Stimulated activated CD4-positive, alpha-beta T cell treated with anti-CD3 and anti-CD28 coated beads, Interleukin-4, amount 100 ng/mL, for 48 hours (primary cell): ENCODE results near the gene TLX1.

ENCODE experiments used
- DNase-seq, 2 donors: peaks; one replicate each; pipeline ENCODE4 v3.0.0-alpha.2; 2020; ENCODE audit warnings: low read depth in 2 of 2

TLX1 gene

GRCh38 chr10:101130984-101131961, at the start of gene TLX1:
TLX1 (plus strand) TSS chr10:101131300; CDS start chr10:101131542, 242 bp downstream.
- DNase-seq, result no peak

GRCh38 chr10:101085846-101086245, 45.3 kb upstream of the TLX1 start:
- no peak for DNase-seq

- DNase-seq, result no peak
Observed at GRCh38 chr10:101087376-101087775, 43.7 kb upstream of the TLX1 start.

- DNase-seq, result no peak
Observed at GRCh38 chr10:101087965-101088364, 43.1 kb upstream of the TLX1 start.

- DNase-seq, result no peak
Observed at GRCh38 chr10:101089520-101090299, 41.4 kb upstream of the TLX1 start.

- DNase-seq, result no peak
Observed at GRCh38 chr10:101090597-101090996, 40.5 kb upstream of the TLX1 start.

GRCh38 chr10:101091546-101092290, 39.4 kb upstream of the TLX1 start:
- DNase-seq, result no peak

- DNase-seq, result no peak
Observed at GRCh38 chr10:101092881-101093354, 38.2 kb upstream of the TLX1 start.

GRCh38 chr10:101094121-101094879, 36.8 kb upstream of the TLX1 start:
- DNase-seq, result no peak

GRCh38 chr10:101095004-101095403, 36.1 kb upstream of the TLX1 start:
- DNase-seq, result no peak

- peak; percentile 63 to 65 for DNase-seq
Observed at GRCh38 chr10:101095550-101096213, 35.4 kb upstream of the TLX1 start.

- DNase-seq, result no peak
Observed at GRCh38 chr10:101096378-101096777, 34.7 kb upstream of the TLX1 start.

GRCh38 chr10:101097881-101098280, 33.2 kb upstream of the TLX1 start:
- DNase-seq, result no peak

- DNase-seq, result no peak
Observed at GRCh38 chr10:101099901-101100300, 31.2 kb upstream of the TLX1 start.

- DNase-seq, result no peak
Observed at GRCh38 chr10:101101372-101101881, 29.7 kb upstream of the TLX1 start.

GRCh38 chr10:101103430-101103829, 27.7 kb upstream of the TLX1 start:
- DNase-seq, result no peak

- DNase-seq, result no peak
Observed at GRCh38 chr10:101106351-101106750, 24.7 kb upstream of the TLX1 start.

GRCh38 chr10:101107771-101108170, 23.3 kb upstream of the TLX1 start:
- DNase-seq, result no peak

GRCh38 chr10:101110856-101111523, 20.1 kb upstream of the TLX1 start:
- DNase-seq, result no peak

- DNase-seq, result no peak
Observed at GRCh38 chr10:101111547-101111946, 19.6 kb upstream of the TLX1 start.
